NK-92 treated with Interleukin-12 subunit alpha and Interleukin-12 subunit beta, amount 100 ng/mL, for 24 hours (cell line): Measurements from ENCODE around the gene INKA1.
"Not testable (repeated sequence)": the region's sequence is repeated elsewhere in the genome, so short reads cannot be mapped to it uniquely, and the experiment has no call there.

Experiments
- DNase-seq: peaks from one replicate; lab custom pipeline; 2025; lab: John Stamatoyannopoulos, UW

The INKA1 gene

DNA sequence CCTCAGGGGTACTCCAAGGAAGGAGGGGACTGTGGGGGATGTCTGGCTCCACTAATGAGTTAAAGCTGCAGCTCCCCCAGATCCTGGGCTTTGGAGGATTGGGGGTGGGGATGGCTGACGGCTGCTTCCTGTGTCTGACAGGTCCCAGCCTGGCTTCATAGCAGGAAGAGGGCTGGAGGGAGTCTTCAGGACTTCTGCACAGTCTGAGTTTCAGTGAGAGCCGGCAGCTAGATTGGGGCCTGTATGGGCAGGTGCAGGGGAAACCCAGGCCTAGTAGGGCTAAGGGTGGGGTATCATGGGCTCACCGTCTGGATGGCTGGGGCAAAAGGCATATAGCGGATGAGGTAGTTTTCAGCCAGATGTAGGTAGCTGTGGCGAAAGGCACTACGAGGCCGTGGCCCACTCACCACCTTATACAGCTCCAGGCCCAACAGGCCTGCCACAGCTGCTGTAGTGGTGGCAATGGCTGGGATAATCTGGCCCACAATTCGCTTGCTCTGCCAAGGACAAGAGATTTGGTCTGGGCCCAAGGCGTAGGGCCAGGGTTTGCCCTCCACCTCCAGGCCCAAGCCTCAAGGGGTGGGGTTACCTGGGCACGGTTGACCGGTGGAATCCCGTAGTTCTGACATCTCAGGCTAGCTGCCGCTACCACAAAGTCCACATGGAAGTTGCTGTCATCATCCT is 4.5 kb downstream of the INKA1 start:
- DNase-seq, result no peak

DNA sequence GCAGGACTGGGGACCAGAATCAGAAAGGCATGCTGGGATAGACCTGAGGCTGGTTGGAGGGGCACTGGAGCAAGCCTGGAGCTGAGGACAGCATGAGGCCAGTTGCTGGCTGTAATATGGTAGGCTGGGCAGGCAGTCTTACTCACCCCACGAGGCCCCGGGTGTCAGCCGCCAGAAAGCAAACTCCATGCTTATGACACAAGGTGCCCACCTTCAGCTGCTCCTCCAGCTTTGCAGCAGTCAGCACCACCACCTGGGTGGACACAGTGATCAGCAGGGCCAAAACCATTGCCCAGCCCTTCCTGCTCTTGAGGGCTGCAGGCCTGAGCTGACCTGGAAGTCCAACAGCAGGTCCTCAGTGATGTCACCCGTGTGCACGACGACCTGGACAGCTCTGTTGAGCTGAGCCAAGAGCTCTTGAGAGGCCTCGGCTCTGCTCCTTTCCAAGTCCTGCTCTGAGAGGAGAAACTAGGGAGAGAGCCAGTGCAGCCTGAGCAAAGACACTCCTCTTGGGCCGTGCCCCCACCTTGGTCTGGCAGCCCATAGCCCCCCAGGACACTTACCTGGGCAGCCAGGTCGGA is 9.9 kb downstream of the INKA1 start:
- DNase-seq, result no peak

GRCh38 chr3:49813497-49814174 is 10.6 kb downstream of the INKA1 start, which contains the start of gene UBA7:
UBA7 (minus strand) TSS chr3:49813953; CDS start chr3:49813787, 166 bp downstream.
- DNase-seq, result no peak

- not testable (repeated sequence) for DNase-seq
These were observed 20.1 kb downstream of the INKA1 start for GRCh38 chr3:49823131-49823530.

GRCh38 chr3:49826016-49826415 is 23.0 kb downstream of the INKA1 start:
- DNase-seq, result no peak

DNA sequence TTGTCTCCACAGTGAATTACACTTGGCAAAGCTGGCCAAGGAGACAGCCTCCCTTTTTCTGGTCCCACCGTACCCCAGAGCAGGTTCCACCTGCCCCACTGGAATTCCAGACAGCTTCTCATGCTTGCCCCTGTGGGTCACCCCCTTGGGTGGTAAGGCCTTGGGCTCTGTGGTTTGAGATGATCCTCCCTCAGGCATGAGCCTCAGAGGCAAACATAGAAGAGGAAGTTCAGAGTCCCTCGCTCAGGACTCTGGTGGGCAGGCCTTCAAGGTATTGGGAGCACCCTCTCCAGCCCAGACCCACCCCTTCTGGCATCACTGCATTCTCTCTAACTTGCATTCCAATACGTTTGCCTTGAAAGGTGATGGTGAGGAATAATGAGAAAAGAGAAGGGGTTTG is 28.3 kb downstream of the INKA1 start:
- DNase-seq, result no peak

- peak; percentile 19 for DNase-seq
These were observed 36.2 kb downstream of the INKA1 start for GRCh38 chr3:49839193-49839809.

- no peak for DNase-seq
These were observed 37.3 kb downstream of the INKA1 start for GRCh38 chr3:49840388-49840787.

GRCh38 chr3:49841126-49841696 is 38.1 kb downstream of the INKA1 start:
- no peak for DNase-seq

GRCh38 chr3:49841806-49842205 is 38.7 kb downstream of the INKA1 start:
- no peak for DNase-seq

DNA sequence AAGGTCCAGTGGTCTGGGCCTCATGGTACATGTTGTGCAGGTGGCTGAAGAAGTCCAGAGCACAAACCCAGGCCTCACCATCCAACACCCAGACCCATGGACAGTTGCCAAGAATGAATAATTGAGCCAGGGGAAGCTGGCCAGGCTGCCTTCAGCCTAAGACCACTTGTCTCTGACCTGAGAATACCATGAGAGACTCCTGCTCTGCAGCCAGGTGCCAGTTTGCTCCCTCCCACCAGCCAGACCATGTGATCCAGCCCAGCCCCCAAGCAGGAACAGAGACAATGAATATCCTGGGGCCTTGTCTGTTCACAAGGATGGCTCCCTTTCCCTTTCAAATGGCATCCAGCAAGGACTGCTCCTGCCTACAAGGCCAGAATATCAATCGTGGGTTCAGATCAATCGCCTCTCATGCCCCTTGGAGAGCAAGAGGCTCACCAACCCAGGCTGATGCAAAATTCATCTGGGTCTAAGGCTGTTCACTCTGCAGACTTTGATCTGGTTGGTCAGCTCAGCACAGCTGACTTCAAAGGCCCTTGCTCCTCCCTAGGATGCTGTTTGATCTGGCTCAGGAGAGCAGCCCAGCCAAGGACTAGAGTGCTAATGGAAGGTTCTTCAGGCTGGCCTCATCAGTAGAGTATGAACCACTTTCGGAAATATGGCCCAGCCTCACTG is 39.9 kb downstream of the INKA1 start:
- DNase-seq, result no peak

- DNase-seq, result no peak
These were observed 41.6 kb downstream of the INKA1 start for GRCh38 chr3:49844464-49845183.

DNA sequence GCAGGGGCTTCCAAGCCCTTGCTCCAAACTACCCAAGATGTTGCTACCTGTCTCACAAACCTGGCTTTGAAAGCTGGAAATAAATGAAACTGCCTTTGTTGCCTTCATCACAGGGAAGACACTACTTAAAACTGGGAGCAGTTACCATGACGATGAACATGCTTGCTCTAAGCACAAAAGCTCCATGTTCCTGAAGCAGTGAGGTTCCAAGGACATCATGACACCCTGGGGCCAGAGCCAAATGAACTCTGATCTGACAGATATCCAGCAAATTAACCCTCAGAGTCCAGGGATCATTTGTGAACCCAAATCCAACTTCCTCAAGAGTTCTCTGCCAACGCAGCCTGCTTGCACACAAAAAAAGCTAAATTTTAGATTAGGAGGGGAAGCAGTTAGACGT is 42.6 kb downstream of the INKA1 start:
- DNase-seq, result no peak
